HEK293 (cell line): ENCODE results near the gene DYNC1I1.

ENCODE experiments used
- CTCF ChIA-PET: fragments of 350-600 bp; formaldehyde crosslinking; extraction: SDS; loops from one replicate; lab custom pipeline; 2021; ENCODE audit warnings: antibody characterized with exemption; lab: Yijun Ruan, JAX
- POLR2A ChIA-PET: fragments of 300-600 bp; formaldehyde crosslinking; extraction: SDS; loops from one replicate; lab custom pipeline; 2020; ENCODE audit warnings: antibody characterized with exemption, inconsistent platforms; lab: Yijun Ruan, JAX
- H3K27ac ChIP-seq: fragments of 200-500 bp; sonication (Bioruptor generic); 2 replicates; pipeline ENCODE4 v1.5.1; 2014; ENCODE audit warnings: low read depth, low read length, control low read depth, inconsistent platforms; ENCODE audit errors: extremely low read depth
- H3K36me3 ChIP-seq, 2 experiments: fragments of 200-500 bp in 1 of 2; sonication (Bioruptor generic) in 1 of 2; 1 replicate in 1 of 2; 2 replicates in 1 of 2; pipeline ENCODE4 v1.5.1; 2014 to 2017; ENCODE audit warnings: inconsistent platforms in 2 of 2, low read length in 2 of 2; ENCODE audit not compliant: control insufficient read depth in 2 of 2, insufficient read depth in 1 of 2
- H3K4me1 ChIP-seq: fragments of 200-500 bp; sonication (Bioruptor generic); 2 replicates; pipeline ENCODE4 v1.5.1; 2014; ENCODE audit warnings: mild to moderate bottlenecking, low read length, inconsistent platforms; ENCODE audit not compliant: control insufficient read depth, insufficient read depth
- H3K4me3 ChIP-seq: 2 replicates; pipeline ENCODE4 v1.5.1; 2011; ENCODE audit warnings: low read depth, mild to moderate bottlenecking, control low read depth, low read length, moderate library complexity
- H3K9me3 ChIP-seq: fragments of 200-500 bp; sonication (Bioruptor generic); 2 replicates; pipeline ENCODE4 v1.5.1; 2014; ENCODE audit warnings: low read depth, low read length, inconsistent platforms; ENCODE audit not compliant: control insufficient read depth, insufficient read depth
- BCL6B ChIP-seq: fragments of 450-650 bp; formaldehyde crosslinking; IDR thresholded peaks from 2 replicates; pipeline ENCODE4 v1.5.1; 2017; ENCODE audit warnings: missing biosample characterization, missing genetic modification characterization
- GFI1B ChIP-seq: fragments of 450-650 bp; formaldehyde crosslinking; IDR thresholded peaks from 2 replicates; pipeline ENCODE4 v1.5.1; 2016; ENCODE audit warnings: missing biosample characterization, missing genetic modification characterization
- HOXC10 ChIP-seq: sonication (generic); formaldehyde crosslinking; IDR thresholded peaks from 2 replicates; pipeline ENCODE4 v1.8.1; 2023; ENCODE audit warnings: mild to moderate bottlenecking, missing genetic modification reagents
- IKZF3 ChIP-seq: fragments of 450-650 bp; IDR thresholded peaks from 2 replicates; pipeline ENCODE4 v1.5.0; 2018; ENCODE audit warnings: missing biosample characterization, mild to moderate bottlenecking, missing genetic modification characterization, moderate library complexity
- RBAK ChIP-seq: fragments of 450-650 bp; formaldehyde crosslinking; IDR thresholded peaks from 2 replicates; pipeline ENCODE4 v1.5.1; 2016; ENCODE audit warnings: missing biosample characterization, missing genetic modification characterization
- SCRT1 ChIP-seq: fragments of 450-650 bp; formaldehyde crosslinking; IDR thresholded peaks from 2 replicates; pipeline ENCODE4 v1.5.1; 2016; ENCODE audit warnings: missing biosample characterization, missing genetic modification characterization, borderline replicate concordance
- SP3 ChIP-seq: fragments of 450-650 bp; formaldehyde crosslinking; IDR thresholded peaks from 2 replicates; pipeline ENCODE4 v1.5.1; 2016; ENCODE audit warnings: missing biosample characterization, missing genetic modification characterization
- ZBTB10 ChIP-seq: fragments of 450-650 bp; formaldehyde crosslinking; IDR thresholded peaks from 2 replicates; pipeline ENCODE4 v1.5.1; 2016; ENCODE audit warnings: missing biosample characterization, missing genetic modification characterization
- ZNF140 ChIP-seq: fragments of 450-650 bp; formaldehyde crosslinking; IDR thresholded peaks from 2 replicates; pipeline ENCODE4 v1.5.1; 2016; ENCODE audit warnings: missing biosample characterization, missing genetic modification characterization
- ZNF146 ChIP-seq: fragments of 450-650 bp; formaldehyde crosslinking; IDR thresholded peaks from 2 replicates; pipeline ENCODE4 v1.5.1; 2016; ENCODE audit warnings: missing biosample characterization, missing genetic modification characterization
- ZNF148 ChIP-seq: fragments of 450-650 bp; formaldehyde crosslinking; IDR thresholded peaks from 2 replicates; pipeline ENCODE4 v1.5.0; 2017; ENCODE audit warnings: missing biosample characterization, missing genetic modification characterization, borderline replicate concordance
- ZNF211 ChIP-seq: fragments of 450-650 bp; formaldehyde crosslinking; IDR thresholded peaks from 2 replicates; pipeline ENCODE4 v1.5.1; 2016; ENCODE audit warnings: low read depth, missing biosample characterization, missing genetic modification characterization
- ZNF248 ChIP-seq: fragments of 450-650 bp; formaldehyde crosslinking; IDR thresholded peaks from 2 replicates; pipeline ENCODE4 v1.5.1; 2017; ENCODE audit warnings: missing biosample characterization, missing genetic modification characterization
- ZNF354C ChIP-seq: fragments of 450-650 bp; formaldehyde crosslinking; IDR thresholded peaks from 2 replicates; pipeline ENCODE4 v1.5.1; 2016; ENCODE audit warnings: missing biosample characterization, missing genetic modification characterization, low read depth, borderline replicate concordance
- ZNF416 ChIP-seq: fragments of 450-650 bp; formaldehyde crosslinking; IDR thresholded peaks from 2 replicates; pipeline ENCODE4 v1.5.1; 2016; ENCODE audit warnings: missing biosample characterization, missing genetic modification characterization
- ZNF48 ChIP-seq: fragments of 450-650 bp; formaldehyde crosslinking; IDR thresholded peaks from 2 replicates; pipeline ENCODE4 v1.5.1; 2016; ENCODE audit warnings: missing biosample characterization, missing genetic modification characterization
- ZNF513 ChIP-seq: fragments of 450-650 bp; IDR thresholded peaks from 2 replicates; pipeline ENCODE4 v1.5.1; 2018; ENCODE audit warnings: missing biosample characterization, missing genetic modification characterization
- ZNF654 ChIP-seq: fragments of 450-650 bp; formaldehyde crosslinking; IDR thresholded peaks from 2 replicates; pipeline ENCODE4 v1.5.1; 2016; ENCODE audit warnings: low read depth, missing biosample characterization, missing genetic modification characterization

Gene DYNC1I1

GRCh38 chr7:95917634-95918033 is 145.3 kb downstream of the DYNC1I1 start:
- TF ChIP-seq ZNF140 (tag by site-specific recombination) = no peak
- TF ChIP-seq HOXC10 (CRISPR knock-in tag) = no peak
- no peak for TF ChIP-seq ZNF513 (tag by site-specific recombination)
- TF ChIP-seq ZNF416 (tag by site-specific recombination) = no peak
- TF ChIP-seq ZBTB10 (tag by site-specific recombination) = no peak
- TF ChIP-seq ZNF248 (tag by site-specific recombination) = no peak
- no peak for TF ChIP-seq SP3 (tag by site-specific recombination)
- TF ChIP-seq ZNF148 = no peak
- no peak for TF ChIP-seq RBAK (tag by site-specific recombination)
- TF ChIP-seq ZNF211 (tag by site-specific recombination) = no peak
- TF ChIP-seq GFI1B (tag by site-specific recombination) = no peak
- TF ChIP-seq ZNF354C (tag by site-specific recombination) = no peak
- no peak for TF ChIP-seq ZNF48 (tag by site-specific recombination)
- ChIA-PET CTCF (interaction anchor here (0.6 to 4.4 kb wide), 10 partner anchors 8 to 1261 kb away, joined by 3 to 35 read pairs (median 4); no protein-coding TSS in a partner anchor), POLR2A (no interaction called here)
- H3K27ac ChIP-seq = no peak overlapping the region
- H3K36me3 ChIP-seq = no peaks in the 10 kb centered on the region
- no peak overlapping the region for H3K4me3 ChIP-seq
- H3K4me1 ChIP-seq = no peaks in the 10 kb centered on the region
- H3K9me3 ChIP-seq = no peaks in the 10 kb centered on the region

- POLR2A ChIA-PET = no interaction called here
- Histone ChIP-seq H3K27ac (no peak overlapping the region), H3K9me3 (no peaks in the 10 kb centered on the region), H3K4me1 (no peaks in the 10 kb centered on the region), H3K36me3 (no peaks in the 10 kb centered on the region), H3K4me3 (no peak overlapping the region)
- TF ChIP-seq ZNF146 (tag by site-specific recombination) = no peak
- TF ChIP-seq BCL6B = no peak
- no peak for TF ChIP-seq IKZF3 (tag by site-specific recombination)
- no peak for TF ChIP-seq SCRT1
- no peak for TF ChIP-seq ZNF654 (tag by site-specific recombination)
- CTCF ChIA-PET = interaction anchor here (0.6 to 1.0 kb wide), 4 partner anchors 45 to 1107 kb away, joined by 3 to 5 read pairs (median 4); no protein-coding TSS in a partner anchor
Measured at GRCh38 chr7:95919556-95919955, 147.2 kb downstream of the DYNC1I1 start.
